ENCODE data around the gene XPR1. TPM values are rescaled to one million over a fixed set of nuclear protein-coding genes. Genes with fewer than 3 reads are reported as not detected.

XPR1 gene
- total and polyA plus RNA-seq, 2 of the 8 experiments (the other 6 are each of a cell fraction or from before 2014, with no cell fraction given): 28.6 to 43.9 TPM

DNA sequence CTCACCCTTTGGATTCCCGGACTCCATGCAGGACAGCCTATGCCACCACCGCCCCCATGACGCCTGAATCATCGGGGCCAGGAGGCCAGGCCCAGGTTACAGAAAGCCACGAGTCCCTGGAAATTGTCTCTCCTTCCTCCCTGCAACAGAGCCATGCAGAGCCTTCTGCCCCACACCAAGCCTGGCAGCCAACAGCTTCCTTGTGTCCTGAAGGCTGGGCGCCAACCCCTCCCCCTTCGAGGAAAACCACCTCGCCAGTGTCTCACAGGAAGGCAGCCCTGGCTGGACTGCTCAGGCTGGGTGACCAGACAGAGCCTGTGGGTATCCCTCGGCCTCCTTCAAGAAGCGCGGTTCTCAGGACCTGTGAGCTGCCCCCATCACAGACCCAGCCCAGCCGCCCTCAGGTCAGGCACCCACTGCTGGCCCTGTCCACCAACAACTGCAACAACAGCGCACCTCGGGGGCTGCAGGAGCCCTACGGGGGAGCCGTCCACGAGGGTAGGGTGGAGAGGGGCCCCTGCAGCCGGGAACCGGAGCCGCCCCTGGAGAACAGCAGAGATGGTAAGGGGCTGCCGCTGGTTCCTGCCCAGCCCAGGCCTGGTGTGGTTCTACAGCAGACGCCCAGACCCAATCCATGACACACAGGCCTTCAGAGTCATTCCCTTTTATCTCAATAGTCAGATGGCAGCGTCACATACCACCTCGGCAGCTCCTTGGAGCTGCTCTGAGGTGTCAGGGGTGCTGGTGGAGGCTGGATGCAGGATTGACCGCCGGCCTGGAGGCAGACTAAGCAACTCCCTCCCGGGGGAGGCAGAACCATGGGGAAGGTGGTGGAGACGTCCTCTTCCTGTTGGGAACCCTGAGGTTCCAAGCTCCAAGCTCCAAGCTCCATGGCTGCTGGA is 304.5 kb downstream of the XPR1 start:
- H3K18ac ChIP-seq (ENCODE audit: extremely low read depth, low read length): no peak overlapping the region; the same call in 1 of the 2 replicates
- DNase-seq (ENCODE audit: low read depth in 1 of 2, low spot score in 2 of 2) (no peak), FAIRE-seq (no peak)
- no peak overlapping the region for H2BK120ac ChIP-seq (replicated peaks; ENCODE audit: low read depth, low read length)
- CTCF ChIA-PET (ENCODE audit: partially characterized antibody): interaction anchor here (1.1 to 1.2 kb wide), 3 partner anchors 11 to 206 kb away, joined by 3 to 4 read pairs (median 4); no protein-coding TSS in a partner anchor
- no peaks in the 10 kb centered on the region for H3K27me3 ChIP-seq (replicated peaks in 1 of 4; ENCODE audit: control insufficient read depth in 3 of 4, extremely low read depth in 1 of 4, insufficient read depth in 3 of 4, low read length in 3 of 4)
- no peak overlapping the region for H2BK5ac ChIP-seq (ENCODE audit: low read depth, low read length)
- H2BK15ac ChIP-seq (ENCODE audit: low read length): no peak overlapping the region
- no peak overlapping the region for H3K4me2 ChIP-seq (ENCODE audit: insufficient read depth in 1 of 2, low read depth in 2 of 2, low read length in 2 of 2)
- H4K20me1 ChIP-seq (replicated peaks in 1 of 2; ENCODE audit: control insufficient read depth in 1 of 2, insufficient read depth in 2 of 2, low read length in 2 of 2): peaks cover 0 to 4% of the 10 kb centered on the region in 2 experiments
- POLR2A ChIA-PET (ENCODE audit: partially characterized antibody): interaction anchor here (1.3 to 2.5 kb wide), 3 partner anchors 8 to 16 kb away, joined by 7 read pairs; no protein-coding TSS in a partner anchor
- no peak overlapping the region for H2BK12ac ChIP-seq (ENCODE audit: low read depth, low read length)
- no peak overlapping the region for H2AFZ ChIP-seq (ENCODE audit: low read length)
- H3K4me1 ChIP-seq (replicated peaks in 1 of 4; ENCODE audit: control insufficient read depth in 3 of 4, insufficient read depth in 4 of 4, low read length in 3 of 4): peaks cover 0 to 7% (median 2%) of the 10 kb centered on the region in 4 experiments; a peak in 3 of 7 replicates
- TF ChIP-seq, protein P1, sequence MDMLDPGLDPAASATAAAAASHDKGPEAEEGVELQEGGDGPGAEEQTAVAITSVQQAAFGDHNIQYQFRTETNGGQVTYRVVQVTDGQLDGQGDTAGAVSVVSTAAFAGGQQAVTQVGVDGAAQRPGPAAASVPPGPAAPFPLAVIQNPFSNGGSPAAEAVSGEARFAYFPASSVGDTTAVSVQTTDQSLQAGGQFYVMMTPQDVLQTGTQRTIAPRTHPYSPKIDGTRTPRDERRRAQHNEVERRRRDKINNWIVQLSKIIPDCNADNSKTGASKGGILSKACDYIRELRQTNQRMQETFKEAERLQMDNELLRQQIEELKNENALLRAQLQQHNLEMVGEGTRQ (IDR thresholded peaks at IDR 0.05; ENCODE audit: low read length): no peak
- TF ChIP-seq RBBP5 (IDR thresholded peaks at IDR 0.05; ENCODE audit: borderline replicate concordance, low read depth, low read length): no peak
- TF ChIP-seq SUZ12 (IDR thresholded peaks at IDR 0.05; ENCODE audit: low read length): no peak
- TF ChIP-seq POU5F1 (IDR thresholded peaks at IDR 0.05; ENCODE audit: low read depth, low read length): no peak
- TF ChIP-seq FOSL1 (IDR thresholded peaks at IDR 0.05; ENCODE audit: insufficient read depth, low read depth, low read length): no peak
- TF ChIP-seq SP1 (IDR thresholded peaks at IDR 0.05; ENCODE audit: low read depth, low read length): no peak
- no peak for TF ChIP-seq CHD1 (IDR thresholded peaks at IDR 0.05; ENCODE audit: low read depth, low read length)
- no peak for TF ChIP-seq SP2 (IDR thresholded peaks at IDR 0.05; ENCODE audit: low read length)
- peaks cover 0 to 3% (median under 1%) of the 10 kb centered on the region in 4 experiments; a peak in 1 of 8 replicates for H3K36me3 ChIP-seq (ENCODE audit: control insufficient read depth in 2 of 4, insufficient read depth in 4 of 4, low read length in 3 of 4)
- no peak overlapping the region for H3K14ac ChIP-seq (ENCODE audit: insufficient read length)
- no peak overlapping the region for H3K23ac ChIP-seq (ENCODE audit: insufficient read length)
- H4K5ac ChIP-seq (ENCODE audit: insufficient read length, low read depth, low read length): no peak overlapping the region
- no peaks in the 10 kb centered on the region for H3K9me3 ChIP-seq (ENCODE audit: insufficient read depth in 2 of 2, low read depth in 1 of 2, low read length in 1 of 2)
- no peak overlapping the region for H3K4ac ChIP-seq (replicated peaks; ENCODE audit: insufficient read length, low read depth, low read length)
- H3K9ac ChIP-seq (replicated peaks in 1 of 4; ENCODE audit: extremely low read depth in 1 of 4, low read depth in 3 of 4, low read length in 3 of 4): no peak overlapping the region
- no peak overlapping the region for H4K91ac ChIP-seq (replicated peaks; ENCODE audit: insufficient read length, low read length)
- no peaks in the 10 kb centered on the region for H3K79me2 ChIP-seq (ENCODE audit: control insufficient read depth in 1 of 2, insufficient read depth in 2 of 2, low read length in 2 of 2)
- 94% methylated on average over 27 of the region's 28 CpGs; no CpG with 5 or more reads in 1 of the 2 experiments for WGBS, 2 experiments (ENCODE audit: extremely low coverage in 1 of 2, insufficient coverage in 1 of 2, insufficient read length in 1 of 2, insufficient replicate concordance in 2 of 2, low coverage in 1 of 2, low lambda C conversion rate in 2 of 2, missing lambda C conversion rate in 1 of 2)
- no peak overlapping the region for H3K27ac ChIP-seq (ENCODE audit: low read depth, low read length)
- no peak overlapping the region for H3K4me3 ChIP-seq (ENCODE audit: extremely low read depth in 1 of 4, insufficient read depth in 2 of 4, low read depth in 3 of 4, low read length in 4 of 4)
- no peaks in the 10 kb centered on the region for H3K79me1 ChIP-seq (ENCODE audit: low read depth, low read length)
- no peak overlapping the region for H2AK5ac ChIP-seq (ENCODE audit: low read depth, low read length)
- no peak overlapping the region for H4K8ac ChIP-seq (ENCODE audit: extremely low read depth, insufficient read depth, low read length)
- H2BK20ac ChIP-seq (ENCODE audit: low read length): no peak overlapping the region; the same call in 1 of the 2 replicates
- H3K56ac ChIP-seq (replicated peaks; ENCODE audit: insufficient read length, low read depth, low read length): no peak overlapping the region
- no peaks in the 10 kb centered on the region for H3K23me2 ChIP-seq (ENCODE audit: low read depth, low read length)

All from H1 (cell line).